Measurements from ENCODE around the gene CAMTA1.
A peak's percentile ranks its signal among the peaks of the same experiment; 100 is the strongest.

CAMTA1 gene

GRCh38 chr1:7435276-7436055 lies 650.2 kb downstream of the CAMTA1 start:
- Histone ChIP-seq H3K36me3 (no peaks in the 10 kb centered on the region), H4K20me1 (peaks cover 0 to 8% (median 0%) of the 10 kb centered on the region in 11 experiments; a peak in 2 of 22 replicates), H3K27me3 (no peaks in the 10 kb centered on the region), H3K4me1 (peaks cover 6 to 57% (median 33%) of the 10 kb centered on the region in 10 experiments; a peak in 17 of 20 replicates), H3K9me3 (replicated peaks in 1 of 11) (peaks cover 0 to 5% (median 0%) of the 10 kb centered on the region in 11 experiments; a peak in 1 of 22 replicates), H3K27ac (no peak overlapping the region), H3K4me2 (peak overlapping the region in 9 of 11 experiments; percentile 9 to 74 (median 55); a peak in 13 of 22 replicates), H3K9ac (no peak overlapping the region), H3K4me3 (no peak overlapping the region)
- TF ChIP-seq Cebpa-rat (IDR thresholded peaks at IDR 0.05), result no peak

GRCh38 chr1:7436056-7437005 lies 651.1 kb downstream of the CAMTA1 start:
- peak overlapping the region in 9 of 11 experiments; percentile 9 to 74 (median 55); a peak in 17 of 22 replicates for H3K4me2 ChIP-seq
- H3K36me3 ChIP-seq, result no peaks in the 10 kb centered on the region
- H3K9me3 ChIP-seq (replicated peaks in 1 of 11), result peaks cover 0 to 5% (median 0%) of the 10 kb centered on the region in 11 experiments; a peak in 1 of 22 replicates
- H3K27ac ChIP-seq, result no peak overlapping the region
- no peak for TF ChIP-seq Cebpa-rat (IDR thresholded peaks at IDR 0.05)
- H3K4me1 ChIP-seq, result peaks cover 10 to 64% (median 37%) of the 10 kb centered on the region in 10 experiments
- H4K20me1 ChIP-seq, result peaks cover 0 to 8% (median 0%) of the 10 kb centered on the region in 11 experiments; a peak in 2 of 22 replicates
- H3K4me3 ChIP-seq, result no peak overlapping the region
- H3K27me3 ChIP-seq, result no peaks in the 10 kb centered on the region
- H3K9ac ChIP-seq, result peak overlapping the region in 4 of 11 experiments; percentile 6 to 44 (median 22); a peak in 4 of 22 replicates

GRCh38 chr1:7437036-7437435 lies 651.8 kb downstream of the CAMTA1 start:
- H3K36me3 ChIP-seq, result no peaks in the 10 kb centered on the region
- H4K20me1 ChIP-seq, result peaks cover 0 to under 1% (median 0%) of the 10 kb centered on the region in 11 experiments; a peak in 2 of 22 replicates
- no peak overlapping the region for H3K4me3 ChIP-seq
- H3K4me1 ChIP-seq, result peaks cover 17 to 70% (median 41%) of the 10 kb centered on the region in 10 experiments
- H3K27me3 ChIP-seq, result no peaks in the 10 kb centered on the region
- no peak for TF ChIP-seq Cebpa-rat (IDR thresholded peaks at IDR 0.05)
- H3K4me2 ChIP-seq, result peak overlapping the region in 8 of 11 experiments; percentile 38 to 74 (median 62); a peak in 16 of 22 replicates
- H3K9me3 ChIP-seq (replicated peaks in 1 of 11), result peaks cover 0 to 5% (median 0%) of the 10 kb centered on the region in 11 experiments; a peak in 1 of 22 replicates
- H3K9ac ChIP-seq, result peak overlapping the region in 1 of 11 experiments; percentile 22; a peak in 2 of 22 replicates
- H3K27ac ChIP-seq, result no peak overlapping the region

GRCh38 chr1:7437608-7438395 lies 652.5 kb downstream of the CAMTA1 start:
- Histone ChIP-seq H3K9me3 (replicated peaks in 1 of 11) (peaks cover 0 to 5% (median 0%) of the 10 kb centered on the region in 11 experiments; a peak in 1 of 22 replicates), H3K27me3 (no peaks in the 10 kb centered on the region), H3K4me2 (peak overlapping the region in 2 of 11 experiments; percentile 38 to 68; a peak in 2 of 22 replicates), H3K4me3 (no peak overlapping the region), H4K20me1 (no peaks in the 10 kb centered on the region; a peak in 1 of 22 replicates), H3K4me1 (peaks cover 23 to 68% (median 41%) of the 10 kb centered on the region in 10 experiments), H3K9ac (peak overlapping the region in 1 of 11 experiments; percentile 22; a peak in 1 of 22 replicates), H3K27ac (no peak overlapping the region), H3K36me3 (no peaks in the 10 kb centered on the region)
- no peak for TF ChIP-seq Cebpa-rat (IDR thresholded peaks at IDR 0.05)

- no peak overlapping the region for H3K27ac ChIP-seq
- no peak overlapping the region for H3K9ac ChIP-seq
- peaks cover 22 to 62% (median 37%) of the 10 kb centered on the region in 10 experiments for H3K4me1 ChIP-seq
- TF ChIP-seq Cebpa-rat (IDR thresholded peaks at IDR 0.05), result no peak
- no peaks in the 10 kb centered on the region; a peak in 1 of 22 replicates for H4K20me1 ChIP-seq
- H3K36me3 ChIP-seq, result no peaks in the 10 kb centered on the region
- no peaks in the 10 kb centered on the region for H3K27me3 ChIP-seq
- H3K4me2 ChIP-seq, result no peak overlapping the region
- no peak overlapping the region for H3K4me3 ChIP-seq
- H3K9me3 ChIP-seq (replicated peaks in 1 of 11), result peaks cover 0 to 5% (median 0%) of the 10 kb centered on the region in 11 experiments; a peak in 1 of 22 replicates
Observed at GRCh38 chr1:7438396-7438785, 653.1 kb downstream of the CAMTA1 start.

- TF ChIP-seq Cebpa-rat (IDR thresholded peaks at IDR 0.05), result no peak
- Histone ChIP-seq H3K9ac (no peak overlapping the region), H3K4me1 (peaks cover 19 to 56% (median 31%) of the 10 kb centered on the region in 10 experiments), H3K27me3 (no peaks in the 10 kb centered on the region), H3K27ac (no peak overlapping the region), H3K36me3 (no peaks in the 10 kb centered on the region), H3K9me3 (replicated peaks in 1 of 11) (peaks cover 0 to 5% (median 0%) of the 10 kb centered on the region in 11 experiments; a peak in 1 of 22 replicates), H3K4me3 (no peak overlapping the region), H3K4me2 (peak overlapping the region in 2 of 11 experiments; percentile 2 to 12; a peak in 1 of 22 replicates), H4K20me1 (no peaks in the 10 kb centered on the region; a peak in 1 of 22 replicates)
Observed at GRCh38 chr1:7438921-7439655, 653.8 kb downstream of the CAMTA1 start.

- Histone ChIP-seq H3K27ac (no peak overlapping the region), H3K4me2 (no peak overlapping the region), H3K4me1 (peaks cover 24 to 56% (median 37%) of the 10 kb centered on the region in 10 experiments), H4K20me1 (no peaks in the 10 kb centered on the region), H3K9ac (no peak overlapping the region), H3K36me3 (no peaks in the 10 kb centered on the region), H3K9me3 (replicated peaks in 1 of 11) (no peaks in the 10 kb centered on the region), H3K27me3 (no peaks in the 10 kb centered on the region), H3K4me3 (no peak overlapping the region)
- no peak for TF ChIP-seq Cebpa-rat (IDR thresholded peaks at IDR 0.05)
Observed at GRCh38 chr1:7440154-7440553, 654.9 kb downstream of the CAMTA1 start.

Data from BLaER1 treated with 17β-estradiol and CSF1 and Interleukin-3, amounts not matched to agents 10 nM and 100 nM (cell line).